SK-N-SH (cell line): ENCODE measurements around the gene PKP4.

Experiments
- CHD2 ChIP-seq: fragments of 150-350 bp; IDR thresholded peaks from 2 replicates; pipeline ENCODE4 v1.6.1; 2018; ENCODE audit warnings: low read length; ENCODE audit not compliant: partially characterized antibody
- EP300 ChIP-seq, 2 experiments: IDR thresholded peaks; 2 replicates each; pipeline versions ENCODE4 v1.4.0 to v1.6.1; 2012; ENCODE audit warnings: borderline replicate concordance in 1 of 2, low read depth in 1 of 2, low read length in 1 of 2
- EZH2phosphoT487 ChIP-seq: fragments of 200-600 bp; sonication (generic); IDR thresholded peaks from 2 replicates; pipeline ENCODE4 v1.6.1; 2017; ENCODE audit warnings: low read depth, mixed run types, mild to moderate bottlenecking, antibody characterized with exemption, moderate library complexity, borderline replicate concordance
- POLR2AphosphoS5 ChIP-seq: IDR thresholded peaks from 2 replicates; pipeline ENCODE4 v1.6.1; 2012; ENCODE audit warnings: low read depth, low read length
- RAD21 ChIP-seq: IDR thresholded peaks from 2 replicates; pipeline ENCODE4 v1.6.1; 2012; ENCODE audit warnings: mild to moderate bottlenecking, low read length
- TAF1 ChIP-seq: IDR thresholded peaks from 2 replicates; pipeline ENCODE4 v1.6.1; 2012; ENCODE audit warnings: low read depth, mild to moderate bottlenecking, low read length, moderate library complexity, borderline replicate concordance
- TF ChIP-seq, protein P1 (sequence below): IDR thresholded peaks from 2 replicates; pipeline ENCODE4 v1.6.1; 2012; ENCODE audit warnings: mild to moderate bottlenecking, low read depth, low read length, moderate library complexity
- TF ChIP-seq, protein P2 (sequence below): fragments of 200-600 bp; sonication (generic); IDR thresholded peaks from 2 replicates; pipeline ENCODE4 v1.6.1; 2017; ENCODE audit warnings: antibody characterized with exemption, mild to moderate bottlenecking, moderate library complexity
- TF ChIP-seq, protein P3 (sequence below): IDR thresholded peaks from 2 replicates; pipeline ENCODE4 v1.4.0; 2012; ENCODE audit warnings: low read depth, borderline replicate concordance
- TF ChIP-seq, protein P4 (sequence below): IDR thresholded peaks from 2 replicates; pipeline ENCODE4 v1.4.0; 2012; ENCODE audit warnings: low read depth, borderline replicate concordance

DNA sequence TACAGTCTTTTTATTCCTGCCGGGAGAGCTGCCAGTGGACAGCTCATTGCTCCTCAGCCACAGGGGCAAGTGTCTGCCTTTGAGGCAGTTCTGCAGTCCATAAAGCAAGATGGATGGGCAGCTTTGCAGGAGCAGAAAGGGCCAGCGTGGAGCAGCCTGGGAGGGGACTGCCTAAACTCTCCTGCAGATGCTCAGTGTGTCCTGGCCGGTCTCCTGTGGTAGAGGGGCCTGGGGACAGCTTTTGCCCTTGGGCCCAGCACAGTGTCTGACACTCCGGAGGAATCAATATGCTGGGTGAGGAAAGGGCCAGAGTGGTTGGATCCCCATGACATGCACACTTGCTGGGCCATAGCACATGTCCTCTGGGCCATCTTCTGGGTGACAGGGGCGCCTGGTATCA is 272.7 kb downstream of the PKP4 start:
- TF ChIP-seq CHD2 (no peak), EP300 (IDR thresholded peaks at IDR 0.05; ENCODE audit: borderline replicate concordance in 1 of 2, low read depth in 1 of 2, low read length in 1 of 2) (no peak), TAF1 (no peak), RAD21 (no peak), EZH2phosphoT487 (no peak), POLR2AphosphoS5 (no peak)
- TF ChIP-seq, protein P1, sequence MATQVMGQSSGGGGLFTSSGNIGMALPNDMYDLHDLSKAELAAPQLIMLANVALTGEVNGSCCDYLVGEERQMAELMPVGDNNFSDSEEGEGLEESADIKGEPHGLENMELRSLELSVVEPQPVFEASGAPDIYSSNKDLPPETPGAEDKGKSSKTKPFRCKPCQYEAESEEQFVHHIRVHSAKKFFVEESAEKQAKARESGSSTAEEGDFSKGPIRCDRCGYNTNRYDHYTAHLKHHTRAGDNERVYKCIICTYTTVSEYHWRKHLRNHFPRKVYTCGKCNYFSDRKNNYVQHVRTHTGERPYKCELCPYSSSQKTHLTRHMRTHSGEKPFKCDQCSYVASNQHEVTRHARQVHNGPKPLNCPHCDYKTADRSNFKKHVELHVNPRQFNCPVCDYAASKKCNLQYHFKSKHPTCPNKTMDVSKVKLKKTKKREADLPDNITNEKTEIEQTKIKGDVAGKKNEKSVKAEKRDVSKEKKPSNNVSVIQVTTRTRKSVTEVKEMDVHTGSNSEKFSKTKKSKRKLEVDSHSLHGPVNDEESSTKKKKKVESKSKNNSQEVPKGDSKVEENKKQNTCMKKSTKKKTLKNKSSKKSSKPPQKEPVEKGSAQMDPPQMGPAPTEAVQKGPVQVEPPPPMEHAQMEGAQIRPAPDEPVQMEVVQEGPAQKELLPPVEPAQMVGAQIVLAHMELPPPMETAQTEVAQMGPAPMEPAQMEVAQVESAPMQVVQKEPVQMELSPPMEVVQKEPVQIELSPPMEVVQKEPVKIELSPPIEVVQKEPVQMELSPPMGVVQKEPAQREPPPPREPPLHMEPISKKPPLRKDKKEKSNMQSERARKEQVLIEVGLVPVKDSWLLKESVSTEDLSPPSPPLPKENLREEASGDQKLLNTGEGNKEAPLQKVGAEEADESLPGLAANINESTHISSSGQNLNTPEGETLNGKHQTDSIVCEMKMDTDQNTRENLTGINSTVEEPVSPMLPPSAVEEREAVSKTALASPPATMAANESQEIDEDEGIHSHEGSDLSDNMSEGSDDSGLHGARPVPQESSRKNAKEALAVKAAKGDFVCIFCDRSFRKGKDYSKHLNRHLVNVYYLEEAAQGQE = no peak
- TF ChIP-seq, protein P2, sequence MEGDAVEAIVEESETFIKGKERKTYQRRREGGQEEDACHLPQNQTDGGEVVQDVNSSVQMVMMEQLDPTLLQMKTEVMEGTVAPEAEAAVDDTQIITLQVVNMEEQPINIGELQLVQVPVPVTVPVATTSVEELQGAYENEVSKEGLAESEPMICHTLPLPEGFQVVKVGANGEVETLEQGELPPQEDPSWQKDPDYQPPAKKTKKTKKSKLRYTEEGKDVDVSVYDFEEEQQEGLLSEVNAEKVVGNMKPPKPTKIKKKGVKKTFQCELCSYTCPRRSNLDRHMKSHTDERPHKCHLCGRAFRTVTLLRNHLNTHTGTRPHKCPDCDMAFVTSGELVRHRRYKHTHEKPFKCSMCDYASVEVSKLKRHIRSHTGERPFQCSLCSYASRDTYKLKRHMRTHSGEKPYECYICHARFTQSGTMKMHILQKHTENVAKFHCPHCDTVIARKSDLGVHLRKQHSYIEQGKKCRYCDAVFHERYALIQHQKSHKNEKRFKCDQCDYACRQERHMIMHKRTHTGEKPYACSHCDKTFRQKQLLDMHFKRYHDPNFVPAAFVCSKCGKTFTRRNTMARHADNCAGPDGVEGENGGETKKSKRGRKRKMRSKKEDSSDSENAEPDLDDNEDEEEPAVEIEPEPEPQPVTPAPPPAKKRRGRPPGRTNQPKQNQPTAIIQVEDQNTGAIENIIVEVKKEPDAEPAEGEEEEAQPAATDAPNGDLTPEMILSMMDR = no peak
- TF ChIP-seq, protein P3, sequence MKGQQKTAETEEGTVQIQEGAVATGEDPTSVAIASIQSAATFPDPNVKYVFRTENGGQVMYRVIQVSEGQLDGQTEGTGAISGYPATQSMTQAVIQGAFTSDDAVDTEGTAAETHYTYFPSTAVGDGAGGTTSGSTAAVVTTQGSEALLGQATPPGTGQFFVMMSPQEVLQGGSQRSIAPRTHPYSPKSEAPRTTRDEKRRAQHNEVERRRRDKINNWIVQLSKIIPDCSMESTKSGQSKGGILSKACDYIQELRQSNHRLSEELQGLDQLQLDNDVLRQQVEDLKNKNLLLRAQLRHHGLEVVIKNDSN = no peak
- TF ChIP-seq, protein P4, sequence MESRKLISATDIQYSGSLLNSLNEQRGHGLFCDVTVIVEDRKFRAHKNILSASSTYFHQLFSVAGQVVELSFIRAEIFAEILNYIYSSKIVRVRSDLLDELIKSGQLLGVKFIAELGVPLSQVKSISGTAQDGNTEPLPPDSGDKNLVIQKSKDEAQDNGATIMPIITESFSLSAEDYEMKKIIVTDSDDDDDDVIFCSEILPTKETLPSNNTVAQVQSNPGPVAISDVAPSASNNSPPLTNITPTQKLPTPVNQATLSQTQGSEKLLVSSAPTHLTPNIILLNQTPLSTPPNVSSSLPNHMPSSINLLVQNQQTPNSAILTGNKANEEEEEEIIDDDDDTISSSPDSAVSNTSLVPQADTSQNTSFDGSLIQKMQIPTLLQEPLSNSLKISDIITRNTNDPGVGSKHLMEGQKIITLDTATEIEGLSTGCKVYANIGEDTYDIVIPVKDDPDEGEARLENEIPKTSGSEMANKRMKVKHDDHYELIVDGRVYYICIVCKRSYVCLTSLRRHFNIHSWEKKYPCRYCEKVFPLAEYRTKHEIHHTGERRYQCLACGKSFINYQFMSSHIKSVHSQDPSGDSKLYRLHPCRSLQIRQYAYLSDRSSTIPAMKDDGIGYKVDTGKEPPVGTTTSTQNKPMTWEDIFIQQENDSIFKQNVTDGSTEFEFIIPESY = no peak
